SK-N-SH (cell line): Measurements from ENCODE around the gene NDUFB8. TPM values are rescaled to one million over a fixed set of nuclear protein-coding genes. Genes with fewer than 3 reads are reported as not detected.

Experiments used
- CTCF ChIA-PET: fragments of 300-600, 350-600 bp; formaldehyde crosslinking; extraction: SDS; loops from one replicate; lab custom pipeline; 2021; lab: Yijun Ruan, JAX
- POLR2A ChIA-PET: fragments of 350-600 bp; sonication (Branson Sonifier 250); formaldehyde crosslinking; extraction: SDS; loops from one replicate; lab custom pipeline; 2020; ENCODE audit warnings: antibody characterized with exemption, inconsistent platforms; lab: Yijun Ruan, JAX
- DNase-seq: peaks from one replicate; pipeline ENCODE4 v3.0.0; 2012
- H2AFZ ChIP-seq: fragments of 200-600 bp; sonication (generic); 2 replicates; pipeline ENCODE4 v1.8.1; 2016; ENCODE audit warnings: antibody characterized with exemption, mild to moderate bottlenecking, low read depth
- H3F3A ChIP-seq: fragments of 200-600 bp; sonication (generic); replicated peaks from 2 replicates; pipeline ENCODE3; 2016; ENCODE audit warnings: antibody characterized with exemption, mild to moderate bottlenecking; ENCODE audit not compliant: insufficient read depth
- H3K27ac ChIP-seq, 2 experiments: fragments of 200-500 bp in 1 of 2; fragments of 200-600 bp in 1 of 2; sonication (Bioruptor generic) in 1 of 2; sonication (generic), shearing (Covaris generic) in 1 of 2; 2 replicates each; pipeline versions ENCODE4 v1.5.1 to v1.6.1; 2014 to 2016; ENCODE audit warnings: low read depth in 2 of 2, inconsistent platforms in 1 of 2, low read length in 1 of 2, mild to moderate bottlenecking in 1 of 2, mixed read lengths in 1 of 2
- H3K27me3 ChIP-seq: fragments of 200-600 bp; sonication (generic), shearing (Covaris generic); 2 replicates; pipeline ENCODE4 v1.6.1; 2016; ENCODE audit warnings: mixed run types; ENCODE audit not compliant: insufficient read depth
- H3K36me3 ChIP-seq, 2 experiments: fragments of 200-500 bp in 1 of 2; fragments of 200-600 bp in 1 of 2; sonication (Bioruptor generic) in 1 of 2; sonication (generic) in 1 of 2; replicated peaks in 1 of 2; 2 replicates each; pipeline versions ENCODE3 to v1.5.1; 2014 to 2016; ENCODE audit warnings: low read length in 1 of 2, mild to moderate bottlenecking in 1 of 2; ENCODE audit not compliant: insufficient read depth in 2 of 2, control insufficient read depth in 1 of 2
- H3K4me1 ChIP-seq, 2 experiments: fragments of 200-500 bp in 1 of 2; fragments of 200-600 bp in 1 of 2; sonication (Bioruptor generic) in 1 of 2; sonication (generic), shearing (Covaris generic) in 1 of 2; 2 replicates each; pipeline versions ENCODE4 v1.5.1 to v1.6.1; 2014 to 2016; ENCODE audit warnings: low read depth in 1 of 2, low read length in 1 of 2, mixed run types in 1 of 2; ENCODE audit not compliant: insufficient read depth in 2 of 2, control insufficient read depth in 1 of 2
- H3K4me2 ChIP-seq: fragments of 200-600 bp; sonication (generic), shearing (Covaris generic); 2 replicates; pipeline ENCODE4 v1.6.1; 2017; ENCODE audit warnings: mixed run types
- H3K4me3 ChIP-seq, 2 experiments: fragments of 200-500 bp in 1 of 2; fragments of 200-600 bp in 1 of 2; sonication (Bioruptor generic) in 1 of 2; sonication (generic), shearing (Covaris generic) in 1 of 2; 2 replicates each; pipeline versions ENCODE4 v1.5.1 to v1.8.1; 2014 to 2016; ENCODE audit warnings: low read depth in 2 of 2, inconsistent platforms in 1 of 2, low read length in 1 of 2, mild to moderate bottlenecking in 1 of 2, mixed read lengths in 1 of 2, moderate library complexity in 1 of 2
- H3K79me2 ChIP-seq: fragments of 200-600 bp; sonication (generic); 2 replicates; pipeline ENCODE4 v1.8.1; 2017; ENCODE audit warnings: mild to moderate bottlenecking; ENCODE audit not compliant: insufficient read depth
- H3K9ac ChIP-seq: fragments of 200-600 bp; sonication (generic); 2 replicates; pipeline ENCODE4 v1.6.1; 2017; ENCODE audit warnings: mixed run types
- H3K9me2 ChIP-seq: fragments of 200-600 bp; sonication (generic); 2 replicates; pipeline ENCODE4 v1.6.1; 2017; ENCODE audit warnings: mixed run types
- H3K9me3 ChIP-seq: fragments of 200-600 bp; sonication (generic); 2 replicates; pipeline ENCODE4 v1.6.1; 2017; ENCODE audit warnings: mixed run types, mild to moderate bottlenecking, moderate library complexity
- H4K20me1 ChIP-seq: fragments of 200-600 bp; sonication (generic); 2 replicates; pipeline ENCODE4 v1.6.1; 2017; ENCODE audit warnings: mild to moderate bottlenecking, mixed run types; ENCODE audit not compliant: insufficient read depth
- EZH2phosphoT487 ChIP-seq: fragments of 200-600 bp; sonication (generic); IDR thresholded peaks from 2 replicates; pipeline ENCODE4 v1.6.1; 2017; ENCODE audit warnings: low read depth, mixed run types, mild to moderate bottlenecking, antibody characterized with exemption, moderate library complexity, borderline replicate concordance
- FOSL2 ChIP-seq: IDR thresholded peaks from 2 replicates; pipeline ENCODE4 v1.4.0; 2012; ENCODE audit warnings: low read depth, mild to moderate bottlenecking, moderate library complexity, borderline replicate concordance
- FOXJ3 ChIP-seq: sonication (generic); formaldehyde crosslinking; IDR thresholded peaks from 2 replicates; pipeline ENCODE4 v1.5.1; 2020; ENCODE audit warnings: mild to moderate bottlenecking, missing genetic modification reagents
- GATA2 ChIP-seq: sonication (generic); formaldehyde crosslinking; IDR thresholded peaks from 2 replicates; pipeline ENCODE4 v1.5.0; 2020; ENCODE audit warnings: mild to moderate bottlenecking, missing genetic modification reagents
- NRF1 ChIP-seq: IDR thresholded peaks from 2 replicates; pipeline ENCODE4 v1.6.1; 2012; ENCODE audit warnings: low read depth, mild to moderate bottlenecking, low read length
- POLR2AphosphoS5 ChIP-seq: IDR thresholded peaks from 2 replicates; pipeline ENCODE4 v1.6.1; 2012; ENCODE audit warnings: low read depth, low read length
- RAD21 ChIP-seq: IDR thresholded peaks from 2 replicates; pipeline ENCODE4 v1.6.1; 2012; ENCODE audit warnings: mild to moderate bottlenecking, low read length
- RFX5 ChIP-seq: IDR thresholded peaks from 2 replicates; pipeline ENCODE4 v1.6.1; 2012; ENCODE audit warnings: mild to moderate bottlenecking, improper control_type of control experiment, low read length
- RXRA ChIP-seq: IDR thresholded peaks from 2 replicates; pipeline ENCODE4 v1.4.0; 2012; ENCODE audit warnings: low read depth, mild to moderate bottlenecking, borderline replicate concordance
- SIN3A ChIP-seq: IDR thresholded peaks from 2 replicates; pipeline ENCODE4 v1.6.1; 2012; ENCODE audit warnings: low read depth, mild to moderate bottlenecking, low read length, moderate library complexity, borderline replicate concordance
- TCF12 ChIP-seq: IDR thresholded peaks from 2 replicates; pipeline ENCODE4 v1.4.0; 2012
- TEAD4 ChIP-seq: IDR thresholded peaks from 2 replicates; pipeline ENCODE4 v1.4.0; 2012; ENCODE audit warnings: mild to moderate bottlenecking, borderline replicate concordance; ENCODE audit not compliant: insufficient read depth
- YY1 ChIP-seq: IDR thresholded peaks from 2 replicates; pipeline ENCODE4 v1.4.0; 2012; ENCODE audit warnings: low read depth, mild to moderate bottlenecking
- whole genome bisulfite sequencing: methylation state at CpG from one replicate; pipeline ENCODE4 v1.1.6; 2017; ENCODE audit warnings: low lambda C conversion rate; 5-methylcytosine and 5-hydroxymethylcytosine counted together
- polyA plus RNA-seq, 3 experiments: library from polyadenylated mRNA; depleted of rRNA; stranded (reverse); fragments of >200 nt; gene quantifications; 2 replicates each; pipeline ENCODE4 v1.2.3, GENCODE V29; 2012
- TF ChIP-seq, protein P1 (sequence below): IDR thresholded peaks from 2 replicates; pipeline ENCODE4; 2012
- TF ChIP-seq, protein P2 (sequence below): fragments of 150-350 bp; IDR thresholded peaks from 2 replicates; pipeline ENCODE4 v1.6.1; 2017; ENCODE audit warnings: antibody characterized with exemption, low read length, low read depth, borderline replicate concordance
- TF ChIP-seq, protein P3 (sequence below): fragments of 150-350 bp; IDR thresholded peaks from 2 replicates; pipeline ENCODE4 v1.6.1; 2016; ENCODE audit warnings: mild to moderate bottlenecking, low read depth, low read length
- TF ChIP-seq, protein P4 (sequence below): IDR thresholded peaks from 2 replicates; pipeline ENCODE4 v1.4.0; 2012; ENCODE audit warnings: low read depth
- TF ChIP-seq, protein P5 (sequence below): IDR thresholded peaks from 2 replicates; pipeline ENCODE4 v1.4.0; 2012; ENCODE audit warnings: low read depth, borderline replicate concordance

The NDUFB8 gene
- polyA plus RNA-seq, 1 of the 3 experiments (the other 2 are of a cell fraction), result 368 TPM

DNA sequence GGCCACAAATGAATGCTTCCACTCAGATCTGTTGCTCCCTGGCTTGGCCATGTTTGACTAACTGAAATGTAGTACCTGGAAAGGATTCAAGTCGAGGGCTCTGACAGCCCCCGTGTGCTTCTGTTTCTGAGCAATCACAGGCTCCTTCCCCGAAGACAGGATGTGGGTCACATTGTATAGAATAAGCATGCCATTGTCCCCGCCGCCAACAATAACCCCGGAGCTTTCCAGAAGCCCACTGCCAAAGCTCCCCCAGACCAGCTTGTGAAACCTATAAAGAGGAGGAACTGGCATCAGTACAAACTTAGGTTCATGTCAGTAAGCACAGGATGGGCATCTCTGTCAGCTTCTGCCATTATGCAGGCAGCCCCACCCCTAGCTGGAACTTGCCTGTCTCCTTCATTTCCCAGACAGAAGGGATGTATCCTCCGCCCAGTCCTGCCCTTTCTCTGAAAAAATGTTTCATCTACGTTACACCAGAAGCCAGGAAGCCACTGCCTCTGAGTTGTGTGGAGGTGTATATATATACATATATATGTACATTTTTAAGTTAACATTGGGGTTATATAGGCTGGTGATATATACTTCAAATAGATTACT is 20.3 kb downstream of the NDUFB8 start:
- 70% methylated on average over 8 of the region's 8 CpGs for WGBS
- Histone ChIP-seq H4K20me1 (no peaks in the 10 kb centered on the region), H3K9me3 (no peaks in the 10 kb centered on the region), H3K36me3 (peaks cover 0 to 2% of the 10 kb centered on the region in 2 experiments), H3K9me2 (no peaks in the 10 kb centered on the region), H2AFZ (no peak overlapping the region), H3K4me3 (no peak overlapping the region), H3K79me2 (no peaks in the 10 kb centered on the region), H3F3A (no peaks in the 10 kb centered on the region), H3K27me3 (no peaks in the 10 kb centered on the region), H3K27ac (no peak overlapping the region), H3K4me2 (no peak overlapping the region), H3K9ac (no peak overlapping the region), H3K4me1 (peaks cover 0 to 13% of the 10 kb centered on the region in 2 experiments; a peak in 2 of 4 replicates)
- ChIA-PET POLR2A (interaction anchor here (0.7 kb wide), 1 partner anchor 27 kb away, joined by 3 read pairs; no protein-coding TSS in a partner anchor), CTCF (interaction anchor here (0.7 to 14.3 kb wide), 35 partner anchors 10 to 664 kb away, joined by 3 to 150 read pairs (median 5); partner anchors contain the start of genes HIF1AN, PKD2L1 and SEC31B)
- no peak for DNase-seq
- no peak for TF ChIP-seq NRF1
- TF ChIP-seq, protein P1, sequence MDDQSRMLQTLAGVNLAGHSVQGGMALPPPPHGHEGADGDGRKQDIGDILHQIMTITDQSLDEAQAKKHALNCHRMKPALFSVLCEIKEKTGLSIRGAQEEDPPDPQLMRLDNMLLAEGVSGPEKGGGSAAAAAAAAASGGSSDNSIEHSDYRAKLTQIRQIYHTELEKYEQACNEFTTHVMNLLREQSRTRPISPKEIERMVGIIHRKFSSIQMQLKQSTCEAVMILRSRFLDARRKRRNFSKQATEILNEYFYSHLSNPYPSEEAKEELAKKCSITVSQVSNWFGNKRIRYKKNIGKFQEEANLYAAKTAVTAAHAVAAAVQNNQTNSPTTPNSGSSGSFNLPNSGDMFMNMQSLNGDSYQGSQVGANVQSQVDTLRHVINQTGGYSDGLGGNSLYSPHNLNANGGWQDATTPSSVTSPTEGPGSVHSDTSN, result no peak
- TF ChIP-seq FOSL2, result no peak
- TF ChIP-seq RXRA, result no peak
- TF ChIP-seq, protein P2, sequence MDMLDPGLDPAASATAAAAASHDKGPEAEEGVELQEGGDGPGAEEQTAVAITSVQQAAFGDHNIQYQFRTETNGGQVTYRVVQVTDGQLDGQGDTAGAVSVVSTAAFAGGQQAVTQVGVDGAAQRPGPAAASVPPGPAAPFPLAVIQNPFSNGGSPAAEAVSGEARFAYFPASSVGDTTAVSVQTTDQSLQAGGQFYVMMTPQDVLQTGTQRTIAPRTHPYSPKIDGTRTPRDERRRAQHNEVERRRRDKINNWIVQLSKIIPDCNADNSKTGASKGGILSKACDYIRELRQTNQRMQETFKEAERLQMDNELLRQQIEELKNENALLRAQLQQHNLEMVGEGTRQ, result no peak
- no peak for TF ChIP-seq POLR2AphosphoS5
- no peak for TF ChIP-seq TCF12
- no peak for TF ChIP-seq RFX5
- TF ChIP-seq, protein P3, sequence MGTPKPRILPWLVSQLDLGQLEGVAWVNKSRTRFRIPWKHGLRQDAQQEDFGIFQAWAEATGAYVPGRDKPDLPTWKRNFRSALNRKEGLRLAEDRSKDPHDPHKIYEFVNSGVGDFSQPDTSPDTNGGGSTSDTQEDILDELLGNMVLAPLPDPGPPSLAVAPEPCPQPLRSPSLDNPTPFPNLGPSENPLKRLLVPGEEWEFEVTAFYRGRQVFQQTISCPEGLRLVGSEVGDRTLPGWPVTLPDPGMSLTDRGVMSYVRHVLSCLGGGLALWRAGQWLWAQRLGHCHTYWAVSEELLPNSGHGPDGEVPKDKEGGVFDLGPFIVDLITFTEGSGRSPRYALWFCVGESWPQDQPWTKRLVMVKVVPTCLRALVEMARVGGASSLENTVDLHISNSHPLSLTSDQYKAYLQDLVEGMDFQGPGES, result no peak
- TF ChIP-seq, protein P4, sequence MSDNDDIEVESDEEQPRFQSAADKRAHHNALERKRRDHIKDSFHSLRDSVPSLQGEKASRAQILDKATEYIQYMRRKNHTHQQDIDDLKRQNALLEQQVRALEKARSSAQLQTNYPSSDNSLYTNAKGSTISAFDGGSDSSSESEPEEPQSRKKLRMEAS, result no peak
- no peak for TF ChIP-seq RAD21
- TF ChIP-seq YY1, result no peak

DNA sequence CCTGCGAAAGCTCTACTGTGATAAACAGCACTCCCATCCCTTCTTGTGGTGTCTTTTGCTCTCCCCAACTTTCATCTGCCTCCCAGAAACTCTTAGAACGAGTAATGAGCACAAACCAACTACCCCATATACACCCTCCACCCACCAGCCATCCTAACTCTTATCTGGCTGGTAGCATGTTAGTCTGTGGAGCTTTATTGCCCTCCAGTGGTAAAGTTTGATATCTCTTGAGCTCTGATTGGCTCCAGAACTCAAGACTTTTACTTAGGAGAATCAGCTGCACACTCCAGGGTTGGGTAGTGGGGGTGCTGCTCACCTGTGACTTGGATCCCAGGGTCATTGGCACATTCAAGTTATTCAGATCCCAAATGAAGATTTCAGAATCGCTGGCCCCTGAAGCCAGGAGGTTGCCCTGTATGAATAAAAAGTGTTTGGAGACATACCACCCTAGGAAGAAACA is 20.9 kb downstream of the NDUFB8 start:
- Histone ChIP-seq H3K9me2 (no peaks in the 10 kb centered on the region), H3K9ac (no peak overlapping the region), H3K4me3 (no peak overlapping the region), H3K27me3 (no peaks in the 10 kb centered on the region), H4K20me1 (no peaks in the 10 kb centered on the region), H3K4me2 (no peak overlapping the region), H2AFZ (no peak overlapping the region), H3K79me2 (no peaks in the 10 kb centered on the region), H3F3A (no peaks in the 10 kb centered on the region), H3K27ac (no peak overlapping the region), H3K4me1 (peaks cover 0 to 15% of the 10 kb centered on the region in 2 experiments; a peak in 2 of 4 replicates), H3K36me3 (peaks cover 0 to 2% of the 10 kb centered on the region in 2 experiments), H3K9me3 (no peaks in the 10 kb centered on the region)
- CTCF ChIA-PET, result interaction anchor here (0.7 to 14.3 kb wide), 37 partner anchors 9 to 663 kb away, joined by 3 to 150 read pairs (median 5); partner anchors contain the start of genes HIF1AN, PKD2L1 and SEC31B
- peak; percentile 70 for DNase-seq
- POLR2A ChIA-PET, result interaction anchor here (0.7 kb wide), 1 partner anchor 27 kb away, joined by 3 read pairs; no protein-coding TSS in a partner anchor
- WGBS, result 38% methylated on average over 3 of the region's 3 CpGs
- TF ChIP-seq, protein P1, result no peak
- TF ChIP-seq TEAD4 (no peak), SIN3A (no peak), FOSL2 (no peak), GATA2 (no peak), EZH2phosphoT487 (no peak), FOXJ3 (CRISPR knock-in tag) (no peak), NRF1 (no peak)
- TF ChIP-seq, protein P5, sequence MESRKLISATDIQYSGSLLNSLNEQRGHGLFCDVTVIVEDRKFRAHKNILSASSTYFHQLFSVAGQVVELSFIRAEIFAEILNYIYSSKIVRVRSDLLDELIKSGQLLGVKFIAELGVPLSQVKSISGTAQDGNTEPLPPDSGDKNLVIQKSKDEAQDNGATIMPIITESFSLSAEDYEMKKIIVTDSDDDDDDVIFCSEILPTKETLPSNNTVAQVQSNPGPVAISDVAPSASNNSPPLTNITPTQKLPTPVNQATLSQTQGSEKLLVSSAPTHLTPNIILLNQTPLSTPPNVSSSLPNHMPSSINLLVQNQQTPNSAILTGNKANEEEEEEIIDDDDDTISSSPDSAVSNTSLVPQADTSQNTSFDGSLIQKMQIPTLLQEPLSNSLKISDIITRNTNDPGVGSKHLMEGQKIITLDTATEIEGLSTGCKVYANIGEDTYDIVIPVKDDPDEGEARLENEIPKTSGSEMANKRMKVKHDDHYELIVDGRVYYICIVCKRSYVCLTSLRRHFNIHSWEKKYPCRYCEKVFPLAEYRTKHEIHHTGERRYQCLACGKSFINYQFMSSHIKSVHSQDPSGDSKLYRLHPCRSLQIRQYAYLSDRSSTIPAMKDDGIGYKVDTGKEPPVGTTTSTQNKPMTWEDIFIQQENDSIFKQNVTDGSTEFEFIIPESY, result no peak
- TF ChIP-seq, protein P4, result no peak
